ENCODE data around the gene MEGF6. TPM values are rescaled to one million over a fixed set of nuclear protein-coding genes. Genes with fewer than 3 reads are reported as not detected.

MEGF6 gene
- total and polyA plus RNA-seq, 2 of the 8 experiments (the other 6 are each of a cell fraction or from before 2014, with no cell fraction given): 4.1 to 14.8 TPM

DNA sequence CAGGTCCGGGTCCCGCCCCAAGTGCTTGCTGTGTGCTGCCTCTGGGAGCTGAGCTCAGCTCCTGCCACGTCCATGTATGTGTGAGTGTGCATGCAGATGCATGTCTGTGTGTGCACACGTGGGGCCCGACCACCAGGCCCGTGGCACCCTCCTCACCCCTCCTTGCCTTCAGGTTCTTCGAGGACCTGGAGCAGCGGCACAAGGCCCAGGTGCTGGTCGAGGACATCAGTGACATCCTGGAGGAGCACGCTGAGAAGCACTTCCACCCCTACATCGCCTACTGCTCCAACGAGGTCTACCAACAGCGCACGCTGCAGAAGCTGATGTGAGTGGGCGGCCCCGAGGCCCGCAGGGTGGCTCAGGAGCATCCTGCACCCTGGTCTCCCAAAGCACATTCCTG is 138.4 kb downstream of the MEGF6 start:
- H3K9me3 ChIP-seq (ENCODE audit: insufficient read depth in 2 of 2, low read depth in 1 of 2, low read length in 1 of 2): no peaks in the 10 kb centered on the region
- H3K79me1 ChIP-seq (ENCODE audit: low read depth, low read length): no peaks in the 10 kb centered on the region; the same call in 1 of the 2 replicates
- H3K4me3 ChIP-seq (ENCODE audit: extremely low read depth in 1 of 4, insufficient read depth in 2 of 4, low read depth in 3 of 4, low read length in 4 of 4): no peak overlapping the region
- H3K23ac ChIP-seq (ENCODE audit: insufficient read length): no peak overlapping the region
- H4K91ac ChIP-seq (replicated peaks; ENCODE audit: insufficient read length, low read length): no peak overlapping the region
- H3K4me1 ChIP-seq (replicated peaks in 1 of 4; ENCODE audit: control insufficient read depth in 3 of 4, insufficient read depth in 4 of 4, low read length in 3 of 4): peaks cover 0 to 22% (median 16%) of the 10 kb centered on the region in 4 experiments; a peak in 6 of 7 replicates
- H3K36me3 ChIP-seq (ENCODE audit: control insufficient read depth in 2 of 4, insufficient read depth in 4 of 4, low read length in 3 of 4): peaks cover 0 to 17% (median 4%) of the 10 kb centered on the region in 4 experiments; a peak in 5 of 8 replicates
- no peak for DNase-seq (ENCODE audit: low read depth in 1 of 2, low spot score in 2 of 2)
- no peak overlapping the region for H4K5ac ChIP-seq (ENCODE audit: insufficient read length, low read depth, low read length)
- ChIA-PET POLR2A (ENCODE audit: partially characterized antibody) (interaction anchor here (1.0 to 3.7 kb wide), 4 partner anchors 8 to 24 kb away, joined by 3 to 26 read pairs (median 5); partner anchors contain the start of gene ARHGEF16), CTCF (ENCODE audit: partially characterized antibody) (interaction anchor here (0.7 to 3.1 kb wide), 12 partner anchors 9 to 254 kb away, joined by 3 to 39 read pairs (median 7); no protein-coding TSS in a partner anchor)
- no peak overlapping the region for H2BK15ac ChIP-seq (ENCODE audit: low read length)
- TF ChIP-seq KDM4A (IDR thresholded peaks at IDR 0.05; ENCODE audit: low read depth, low read length, severe bottlenecking) (no peak), NANOG (IDR thresholded peaks at IDR 0.05; ENCODE audit: insufficient read depth, low read depth, low read length, poor library complexity, severe bottlenecking) (no peak), SAP30 (IDR thresholded peaks at IDR 0.05; ENCODE audit: insufficient read depth, insufficient replicate concordance, low read length) (no peak), KDM5A (IDR thresholded peaks at IDR 0.05; ENCODE audit: low read length) (no peak), EGR1 (IDR thresholded peaks at IDR 0.05; ENCODE audit: borderline replicate concordance, low read depth, low read length) (no peak), CREB1 (IDR thresholded peaks at IDR 0.05) (no peak), CHD1 (IDR thresholded peaks at IDR 0.05; ENCODE audit: low read depth, low read length) (no peak), HDAC2 (IDR thresholded peaks at IDR 0.05; ENCODE audit: borderline replicate concordance in 1 of 2, low read depth in 2 of 2, low read length in 2 of 2) (no peak), JUN (IDR thresholded peaks at IDR 0.05; ENCODE audit: low read depth, low read length) (no peak), CBX8 (IDR thresholded peaks at IDR 0.05; ENCODE audit: borderline replicate concordance, low read depth, low read length) (no peak)
- TF ChIP-seq, protein P1, sequence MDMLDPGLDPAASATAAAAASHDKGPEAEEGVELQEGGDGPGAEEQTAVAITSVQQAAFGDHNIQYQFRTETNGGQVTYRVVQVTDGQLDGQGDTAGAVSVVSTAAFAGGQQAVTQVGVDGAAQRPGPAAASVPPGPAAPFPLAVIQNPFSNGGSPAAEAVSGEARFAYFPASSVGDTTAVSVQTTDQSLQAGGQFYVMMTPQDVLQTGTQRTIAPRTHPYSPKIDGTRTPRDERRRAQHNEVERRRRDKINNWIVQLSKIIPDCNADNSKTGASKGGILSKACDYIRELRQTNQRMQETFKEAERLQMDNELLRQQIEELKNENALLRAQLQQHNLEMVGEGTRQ (IDR thresholded peaks at IDR 0.05; ENCODE audit: low read length): no peak
- peaks cover 5% of the 10 kb centered on the region; the same call in 1 of the 2 replicates for H3K23me2 ChIP-seq (ENCODE audit: low read depth, low read length)
- H3K56ac ChIP-seq (replicated peaks; ENCODE audit: insufficient read length, low read depth, low read length): no peak overlapping the region
- H3K4me2 ChIP-seq (ENCODE audit: insufficient read depth in 1 of 2, low read depth in 2 of 2, low read length in 2 of 2): no peak overlapping the region
- no peaks in the 10 kb centered on the region for H3K79me2 ChIP-seq (ENCODE audit: control insufficient read depth in 1 of 2, insufficient read depth in 2 of 2, low read length in 2 of 2)
- no peak overlapping the region for H3K4ac ChIP-seq (replicated peaks; ENCODE audit: insufficient read length, low read depth, low read length)
- H2BK5ac ChIP-seq (ENCODE audit: low read depth, low read length): no peak overlapping the region
- H2BK120ac ChIP-seq (replicated peaks; ENCODE audit: low read depth, low read length): no peak overlapping the region
- H3K18ac ChIP-seq (ENCODE audit: extremely low read depth, low read length): no peak overlapping the region
- H3K9ac ChIP-seq (replicated peaks in 1 of 4; ENCODE audit: extremely low read depth in 1 of 4, low read depth in 3 of 4, low read length in 3 of 4): no peak overlapping the region
- 92% methylated on average over 16 of the region's 17 CpGs; no CpG with 5 or more reads in 1 of the 2 experiments for WGBS, 2 experiments (ENCODE audit: extremely low coverage in 1 of 2, insufficient coverage in 1 of 2, insufficient read length in 1 of 2, insufficient replicate concordance in 2 of 2, low coverage in 1 of 2, low lambda C conversion rate in 2 of 2, missing lambda C conversion rate in 1 of 2)
- no peaks in the 10 kb centered on the region for H3K27me3 ChIP-seq (replicated peaks in 1 of 4; ENCODE audit: control insufficient read depth in 3 of 4, extremely low read depth in 1 of 4, insufficient read depth in 3 of 4, low read length in 3 of 4)
- peaks cover 0 to 11% of the 10 kb centered on the region in 2 experiments for H4K20me1 ChIP-seq (replicated peaks in 1 of 2; ENCODE audit: control insufficient read depth in 1 of 2, insufficient read depth in 2 of 2, low read length in 2 of 2)
- no peak overlapping the region for H3K14ac ChIP-seq (ENCODE audit: insufficient read length)
- no peak for FAIRE-seq
- H2BK20ac ChIP-seq (ENCODE audit: low read length): no peak overlapping the region
- 0 out of 2 replicates have a peak overlapping the region, but pooled peaks have one; percentile 17 for H2BK12ac ChIP-seq (ENCODE audit: low read depth, low read length)
- H2AFZ ChIP-seq (ENCODE audit: low read length): no peak overlapping the region
- no peak overlapping the region for H4K8ac ChIP-seq (ENCODE audit: extremely low read depth, insufficient read depth, low read length)
- no peak overlapping the region for H3K27ac ChIP-seq (ENCODE audit: low read depth, low read length)
- H2AK5ac ChIP-seq (ENCODE audit: low read depth, low read length): no peak overlapping the region

Measured in H1 (cell line).